Sigmoid colon (tissue), 4 donors: ENCODE data around the gene PTBP1.

Source experiments
- POLR2A ChIP-seq, 2 donors: fragments of 450-650 bp; IDR thresholded peaks; one replicate each; pipeline ENCODE4 v1.6.1; 2016; ENCODE audit warnings: antibody characterized with exemption in 2 of 2, mild to moderate bottlenecking in 2 of 2, moderate library complexity in 2 of 2
- POLR2AphosphoS5 ChIP-seq, 4 donors: sonication (generic); formaldehyde crosslinking; IDR thresholded peaks; one replicate each; pipeline ENCODE4 v1.6.1; 2017; ENCODE audit warnings: antibody characterized with exemption in 4 of 4
- TF ChIP-seq, protein P1 (sequence below), 4 experiments: fragments of 450-650 bp in 3 of 4; fragments of 200-600 bp in 1 of 4; IDR thresholded peaks; one replicate each; pipeline ENCODE4 v1.5.1; 2016 to 2019; ENCODE audit warnings: antibody characterized with exemption in 4 of 4, mild to moderate bottlenecking in 3 of 4, moderate library complexity in 2 of 4

DNA sequence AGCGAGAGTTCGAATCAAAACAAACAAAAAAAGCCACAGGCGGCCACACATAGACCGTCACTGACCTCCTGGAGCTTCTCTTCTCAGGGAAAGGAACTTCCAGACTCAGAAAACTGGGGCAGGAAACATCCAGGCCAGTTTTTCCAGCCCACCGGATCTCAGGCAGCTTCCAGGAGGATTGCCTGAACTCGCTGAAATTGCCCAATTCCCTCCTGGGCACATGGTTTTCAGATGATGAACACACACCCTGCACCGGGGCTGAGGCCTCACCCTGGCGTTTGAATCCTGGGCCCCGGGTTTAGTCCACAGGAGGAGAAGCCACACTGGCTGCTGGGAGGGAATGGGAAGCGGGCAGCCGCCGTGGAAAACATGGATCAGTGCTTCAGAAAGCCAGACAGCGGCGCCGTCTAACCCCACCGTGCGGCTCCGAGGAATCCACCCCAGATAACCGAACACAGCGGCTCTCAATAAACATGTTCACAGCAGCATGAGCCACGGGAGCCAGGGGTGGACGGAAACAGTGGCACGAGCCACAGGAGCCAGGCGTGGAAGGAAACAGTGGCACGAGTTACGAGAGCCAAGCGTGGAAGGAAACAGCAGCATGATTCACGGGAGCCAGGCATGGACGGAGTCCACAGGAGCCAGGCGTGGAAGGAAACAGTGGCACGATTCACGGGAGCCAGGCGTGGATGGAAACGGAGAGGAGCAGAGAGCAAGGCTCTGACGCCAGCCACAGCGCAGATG, 18.2 kb upstream of the PTBP1 start:
- TF ChIP-seq, protein P1, sequence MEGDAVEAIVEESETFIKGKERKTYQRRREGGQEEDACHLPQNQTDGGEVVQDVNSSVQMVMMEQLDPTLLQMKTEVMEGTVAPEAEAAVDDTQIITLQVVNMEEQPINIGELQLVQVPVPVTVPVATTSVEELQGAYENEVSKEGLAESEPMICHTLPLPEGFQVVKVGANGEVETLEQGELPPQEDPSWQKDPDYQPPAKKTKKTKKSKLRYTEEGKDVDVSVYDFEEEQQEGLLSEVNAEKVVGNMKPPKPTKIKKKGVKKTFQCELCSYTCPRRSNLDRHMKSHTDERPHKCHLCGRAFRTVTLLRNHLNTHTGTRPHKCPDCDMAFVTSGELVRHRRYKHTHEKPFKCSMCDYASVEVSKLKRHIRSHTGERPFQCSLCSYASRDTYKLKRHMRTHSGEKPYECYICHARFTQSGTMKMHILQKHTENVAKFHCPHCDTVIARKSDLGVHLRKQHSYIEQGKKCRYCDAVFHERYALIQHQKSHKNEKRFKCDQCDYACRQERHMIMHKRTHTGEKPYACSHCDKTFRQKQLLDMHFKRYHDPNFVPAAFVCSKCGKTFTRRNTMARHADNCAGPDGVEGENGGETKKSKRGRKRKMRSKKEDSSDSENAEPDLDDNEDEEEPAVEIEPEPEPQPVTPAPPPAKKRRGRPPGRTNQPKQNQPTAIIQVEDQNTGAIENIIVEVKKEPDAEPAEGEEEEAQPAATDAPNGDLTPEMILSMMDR (IDR thresholded peaks at IDR 0.05) = no peak
- TF ChIP-seq POLR2A (IDR thresholded peaks at IDR 0.05) (no peak), POLR2AphosphoS5 (IDR thresholded peaks at IDR 0.05) (peak in 1 of 4 donors; percentile 18)
